HT1080 (cell line): ENCODE results near the gene SUN5. TPM values are rescaled to one million over a fixed set of nuclear protein-coding genes. Genes with fewer than 3 reads are reported as not detected.

Experiments used
- DNase-seq: peaks from one replicate; pipeline ENCODE4 v3.0.0-alpha.2; 2015; ENCODE audit warnings: low read depth
- total RNA-seq: library from RNA; depleted of rRNA; stranded (reverse); fragments of >200 nt; shearing (Covaris generic); gene quantifications from 2 replicates; pipeline ENCODE4 v1.2.3, GENCODE V29; 2014

Gene SUN5
- total RNA-seq, 1 experiment from 2014 or later = not detected

DNA sequence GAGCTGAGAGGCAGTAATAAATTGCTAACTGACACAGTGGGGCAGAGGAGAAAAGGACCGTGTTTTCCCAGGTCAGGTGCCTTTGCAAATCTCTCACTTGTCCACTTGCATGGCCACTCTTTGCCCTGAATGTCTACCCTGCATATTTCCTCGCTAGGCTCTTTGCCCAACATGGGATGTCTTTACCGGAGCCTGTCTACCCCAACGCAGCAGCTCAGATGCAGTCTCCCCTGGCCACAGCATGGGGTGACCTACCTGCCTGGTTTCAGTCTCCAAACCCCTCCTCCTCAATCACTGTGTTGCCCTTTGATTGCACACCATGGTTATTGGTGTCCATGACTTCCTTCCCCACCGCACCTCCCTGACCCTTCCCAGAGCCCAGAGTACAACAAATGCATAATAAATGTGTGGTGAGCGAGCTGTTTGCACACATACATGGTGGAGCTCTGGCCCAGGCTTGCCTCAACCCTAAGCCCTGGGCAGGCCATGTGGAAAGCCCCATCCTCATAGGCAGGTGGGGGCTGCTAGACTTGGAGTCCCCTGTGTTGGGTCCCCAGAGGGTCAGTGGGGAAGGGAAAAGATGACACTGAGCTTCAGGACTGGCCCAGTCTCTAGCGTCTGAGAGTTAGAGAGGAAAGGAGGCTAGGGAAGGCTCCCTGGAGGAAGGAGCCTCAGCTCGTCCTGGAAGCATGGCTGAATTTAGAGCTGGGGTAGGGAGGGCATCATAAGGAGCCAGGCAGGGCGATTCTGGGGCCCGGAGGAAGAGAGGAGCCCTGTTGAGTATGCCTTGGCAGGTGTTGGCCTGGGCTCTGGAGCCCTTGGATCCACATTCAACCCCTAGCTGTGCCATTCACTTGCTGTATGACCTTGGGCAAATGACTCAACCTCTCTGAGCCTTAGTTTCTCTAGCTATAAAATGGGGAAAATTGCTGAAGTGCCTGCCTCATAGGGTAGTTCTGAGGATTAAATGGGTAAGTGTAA is 22.8 kb upstream of the SUN5 start:
- no peak for DNase-seq

GRCh38 chr20:33026072-33026778 is 22.0 kb upstream of the SUN5 start:
- no peak for DNase-seq

- no peak for DNase-seq
These were observed 21.2 kb upstream of the SUN5 start for GRCh38 chr20:33025318-33025876.

DNA sequence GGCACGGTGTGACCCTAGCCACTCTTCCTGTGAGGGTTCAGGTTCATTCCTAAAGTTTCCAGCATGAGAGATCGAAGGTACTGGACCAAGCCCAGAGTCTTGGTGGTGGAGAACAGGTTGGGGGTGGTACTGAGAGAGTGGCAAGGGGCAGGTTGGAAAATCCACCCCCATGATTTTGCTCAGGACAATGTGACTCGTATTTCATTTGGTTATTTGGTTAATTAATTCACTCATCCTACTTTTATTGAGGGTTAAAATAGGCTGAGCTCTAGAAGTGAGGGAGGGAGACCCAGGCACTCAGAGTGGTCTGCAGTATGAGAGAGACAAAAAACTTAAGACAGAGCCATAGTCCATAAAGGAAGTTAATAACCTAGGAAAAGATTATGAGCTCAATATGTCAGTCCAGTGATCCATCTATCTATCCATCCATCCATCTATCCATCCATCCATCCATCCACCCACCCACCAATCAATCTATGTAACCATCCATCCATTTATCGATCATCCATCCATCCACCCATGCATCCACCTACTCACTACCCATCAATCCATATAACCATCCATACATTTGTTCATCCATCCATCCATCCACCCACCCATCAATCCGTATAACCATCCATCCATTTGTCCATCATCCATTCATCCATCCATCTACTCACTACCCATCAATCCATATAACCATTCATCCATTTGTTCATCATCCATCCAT is 20.5 kb upstream of the SUN5 start:
- no peak for DNase-seq

- no peak for DNase-seq
These were observed 20.0 kb upstream of the SUN5 start for GRCh38 chr20:33024243-33024560.

DNA sequence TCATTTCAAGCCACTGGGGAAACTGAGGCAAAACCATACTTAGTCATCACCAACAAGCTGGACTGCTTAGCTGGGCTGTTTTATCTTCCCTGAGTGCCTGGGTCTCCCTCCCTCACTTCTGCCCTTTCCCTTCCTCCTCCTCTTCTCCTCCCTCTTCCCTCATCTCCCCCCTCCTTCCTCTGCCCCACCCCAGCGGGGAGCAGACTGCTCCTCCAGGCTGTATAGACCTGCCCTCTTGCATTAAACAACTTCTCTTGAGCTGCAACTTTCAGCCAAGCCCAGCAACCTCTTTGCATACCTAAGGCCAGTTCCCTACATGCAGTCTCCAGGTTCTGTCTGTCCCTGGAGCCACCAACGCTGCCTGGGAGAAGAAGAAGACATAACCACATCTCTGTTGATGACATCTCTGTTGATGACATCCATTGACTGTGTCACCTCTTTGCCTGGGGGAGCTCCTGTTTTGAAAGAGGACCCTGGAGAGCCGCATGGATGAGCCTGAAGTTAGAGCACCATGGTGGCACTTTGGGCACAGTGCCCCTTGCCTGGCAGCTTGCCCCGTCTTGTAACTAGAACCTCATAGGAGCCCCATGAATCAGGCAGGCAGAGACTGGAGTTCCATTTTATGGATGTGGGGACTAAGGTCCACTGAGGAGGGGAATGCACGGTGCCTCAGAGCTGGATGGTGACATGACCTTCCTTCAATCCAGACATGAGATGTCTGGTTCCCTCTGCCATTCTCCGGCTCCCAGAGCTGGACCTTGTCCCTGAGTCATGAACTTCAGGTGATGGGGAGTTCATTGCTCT is 19.4 kb upstream of the SUN5 start:
- no peak for DNase-seq

GRCh38 chr20:33022694-33023438 is 18.6 kb upstream of the SUN5 start:
- DNase-seq = no peak

GRCh38 chr20:33022289-33022688 is 18.1 kb upstream of the SUN5 start:
- DNase-seq = no peak

- no peak for DNase-seq
These were observed 17.6 kb upstream of the SUN5 start for GRCh38 chr20:33021879-33022278.

DNA sequence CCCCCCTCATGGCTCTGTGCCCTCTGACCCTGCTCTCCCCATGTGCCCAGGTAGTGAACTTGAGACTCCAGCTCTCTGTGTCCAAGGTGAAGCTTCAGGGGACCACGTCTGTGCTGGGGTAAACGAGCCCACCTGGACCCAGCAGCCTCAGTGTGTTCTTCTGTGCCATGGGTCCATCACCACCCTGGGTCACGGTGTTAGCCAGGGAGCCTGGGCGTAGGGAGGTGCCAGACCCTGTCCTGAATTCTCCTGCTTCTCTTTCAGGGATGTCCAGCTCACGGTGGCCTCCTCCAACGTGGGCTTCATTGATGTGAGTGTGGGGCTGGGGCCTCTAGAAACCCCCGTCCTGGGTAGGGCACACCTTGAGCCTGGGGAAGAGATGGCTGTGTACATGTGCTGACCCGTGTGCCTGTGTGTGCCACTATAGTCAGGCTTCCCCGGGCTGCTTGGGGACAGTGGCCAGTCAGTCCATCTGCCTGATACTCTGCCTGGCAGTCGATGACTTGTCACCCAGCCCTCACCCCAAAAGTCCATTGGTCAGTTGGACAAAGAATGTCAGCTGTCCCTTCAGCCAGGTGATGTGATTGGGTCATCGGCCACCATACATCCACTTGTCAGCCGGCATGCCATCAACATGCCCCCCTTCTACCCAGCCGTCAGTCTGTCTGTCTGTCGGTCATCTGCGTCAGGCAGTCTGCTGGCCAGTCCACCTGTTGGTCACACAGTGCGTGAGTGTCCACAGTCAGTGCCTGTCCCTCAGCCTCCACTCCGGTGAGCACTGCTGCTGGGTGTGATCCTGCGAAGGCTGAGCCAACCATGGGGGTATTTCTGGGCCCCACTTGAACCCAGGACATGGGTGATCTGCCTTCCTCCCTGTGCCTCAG is 16.3 kb upstream of the SUN5 start:
- no peak for DNase-seq

- DNase-seq = no peak
These were observed 15.4 kb upstream of the SUN5 start for GRCh38 chr20:33019465-33020277.

DNA sequence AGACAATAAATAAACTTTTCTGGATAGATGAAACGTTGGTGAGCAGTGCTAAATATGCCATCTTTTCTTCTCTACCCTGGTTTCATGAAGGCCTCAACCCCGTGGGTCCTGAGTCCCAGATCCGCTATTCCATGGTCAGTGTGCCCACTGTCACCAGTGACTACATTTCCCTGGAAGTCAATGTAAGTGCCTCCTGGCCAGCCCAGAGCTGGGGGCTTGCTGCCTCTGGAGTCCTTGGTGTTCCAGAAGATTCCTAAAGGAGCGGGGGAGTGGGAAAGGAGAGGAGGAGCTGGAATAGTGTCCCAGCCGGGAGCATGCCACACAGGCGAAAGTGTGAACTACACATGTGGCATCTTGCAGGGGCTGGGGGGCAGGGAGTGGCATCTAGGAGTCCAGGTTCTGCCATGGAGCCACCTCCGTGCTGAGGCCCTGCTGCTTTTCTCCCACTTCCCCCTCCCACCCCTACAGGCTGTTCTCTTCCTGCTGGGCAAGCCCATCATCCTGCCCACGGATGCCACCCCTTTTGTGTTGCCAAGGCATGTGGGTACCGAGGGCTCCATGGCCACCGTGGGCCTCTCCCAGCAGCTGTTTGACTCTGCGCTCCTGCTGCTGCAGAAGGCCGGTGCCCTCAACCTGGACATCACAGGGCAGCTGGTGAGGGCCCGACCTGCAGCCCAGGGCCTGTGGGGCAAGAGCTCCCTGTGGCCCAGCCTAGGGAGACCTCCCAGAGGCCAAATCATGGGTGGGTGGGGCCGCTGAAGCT is 14.1 kb upstream of the SUN5 start:
- no peak for DNase-seq

- DNase-seq = no peak
These were observed 13.3 kb upstream of the SUN5 start for GRCh38 chr20:33017542-33017941.

DNA sequence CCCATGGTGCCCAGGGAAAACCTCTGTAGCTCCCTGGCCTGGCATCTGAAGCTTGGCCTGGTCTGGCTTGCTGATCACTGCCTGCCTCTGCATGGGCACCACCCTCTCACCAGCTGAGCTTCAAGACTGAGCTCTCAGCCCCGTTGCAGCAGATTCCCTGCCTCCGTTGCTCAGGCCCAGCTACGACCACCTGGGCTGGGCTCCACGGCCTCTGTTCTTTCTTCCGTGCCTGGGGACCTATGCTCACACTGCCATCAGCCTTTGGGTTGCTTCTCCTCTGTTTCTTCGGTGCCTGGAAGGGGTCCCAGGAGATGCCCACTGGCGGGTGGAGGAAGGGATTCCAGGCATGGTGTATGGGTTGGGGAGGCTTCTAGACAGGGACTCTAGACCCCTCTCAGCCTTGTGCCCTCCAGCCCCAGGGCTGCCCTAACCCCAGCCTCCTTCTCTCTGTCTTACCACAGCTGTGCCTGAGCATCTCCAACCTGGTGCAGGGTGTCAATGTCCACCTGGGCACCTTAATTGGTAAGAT is 12.4 kb upstream of the SUN5 start:
- no peak for DNase-seq

DNA sequence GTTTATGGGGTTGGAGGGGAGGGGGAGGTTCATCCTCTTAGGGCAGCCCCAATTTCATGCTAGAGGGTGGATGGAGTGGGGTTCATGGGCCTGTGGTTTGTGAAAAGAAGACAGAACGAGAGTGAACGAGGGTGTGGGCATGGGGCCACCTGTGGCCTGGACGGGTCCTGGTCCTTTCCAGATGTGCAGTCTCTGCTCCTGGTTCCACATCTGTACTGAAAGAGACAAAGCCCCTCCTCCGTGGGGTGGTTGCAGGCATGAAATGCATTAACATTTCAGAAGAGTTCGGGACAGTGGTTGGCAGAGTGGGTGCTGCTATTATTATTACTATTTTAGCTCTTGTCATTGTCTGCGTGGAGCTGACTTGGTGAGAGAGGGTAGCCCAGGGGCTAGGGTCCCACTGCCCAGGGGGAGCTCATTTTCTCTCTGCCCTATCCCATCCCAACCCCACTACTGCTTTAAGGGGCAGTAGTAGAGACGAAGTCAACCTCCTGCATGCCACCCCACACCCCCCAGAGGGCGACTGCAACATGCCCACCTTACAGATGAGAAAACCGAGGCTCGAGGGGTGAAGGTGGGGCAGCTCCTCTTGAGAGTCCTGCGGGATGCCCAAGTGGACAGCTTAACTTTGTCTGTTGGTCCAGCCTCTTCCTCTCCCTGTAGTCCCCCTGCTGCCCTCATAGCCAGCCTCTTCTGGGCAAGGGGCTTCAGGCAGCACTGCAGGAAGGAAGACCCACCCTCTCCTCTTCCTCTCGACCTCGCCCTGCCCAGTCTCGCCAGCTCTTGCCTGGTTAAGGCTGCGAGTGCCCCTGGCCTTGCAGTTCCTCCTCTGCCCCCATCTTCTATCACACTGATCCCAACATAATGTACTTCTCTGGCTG is 11.7 kb upstream of the SUN5 start:
- no peak for DNase-seq

DNA sequence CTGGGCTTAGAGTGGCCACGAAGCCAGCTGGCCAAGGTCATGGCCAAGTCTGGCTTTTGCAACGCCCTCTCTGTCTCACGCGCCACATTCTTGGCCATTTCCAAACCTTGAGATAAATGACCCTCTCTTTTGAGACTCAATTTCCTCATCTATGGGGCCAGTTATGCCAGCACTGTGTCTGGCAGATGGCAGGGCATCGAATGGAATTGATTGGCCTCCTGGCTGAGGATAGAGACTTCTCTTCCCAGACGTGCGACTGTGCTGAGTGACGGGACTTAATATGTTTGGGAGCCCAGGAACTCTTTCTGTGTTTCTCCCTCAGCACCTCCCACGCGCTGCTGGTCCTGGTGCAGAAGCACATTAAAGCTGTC is 10.9 kb upstream of the SUN5 start:
- DNase-seq = no peak
